SK-N-SH treated with all-trans-retinoic acid at 6 μM for 48 hours (cell line): ENCODE results near the gene RHO.

Experiments used
- BACH2 ChIP-seq: fragments of 250-450 bp; sonication (Bioruptor Pico); IDR thresholded peaks from 2 replicates; pipeline ENCODE4 v1.9.0; 2021; ENCODE audit warnings: mild to moderate bottlenecking, borderline replicate concordance
- RARB ChIP-seq: fragments of 250-450 bp; sonication (Bioruptor Pico); IDR thresholded peaks from 2 replicates; pipeline ENCODE4 v1.8.0; 2021; ENCODE audit warnings: mild to moderate bottlenecking, moderate library complexity
- SNAI2 ChIP-seq: fragments of 250-450 bp; sonication (Bioruptor Pico); IDR thresholded peaks from 2 replicates; pipeline ENCODE4 v1.5.0; 2020; ENCODE audit warnings: mild to moderate bottlenecking, moderate library complexity
- ZFP3 ChIP-seq: fragments of 250-450 bp; sonication (Bioruptor Pico); IDR thresholded peaks from 2 replicates; pipeline ENCODE4 v1.5.0; 2020; ENCODE audit warnings: mild to moderate bottlenecking, moderate library complexity

GRCh38 chr3:129549006-129549800, 20.8 kb downstream of the RHO start:
- no peak for TF ChIP-seq RARB
- TF ChIP-seq BACH2 = no peak
- no peak for TF ChIP-seq SNAI2 (CRISPR knock-in tag)
- TF ChIP-seq ZFP3 (CRISPR knock-in tag) = no peak
